PFSK-1 (cell line): ENCODE results near the gene C5orf58.

ENCODE experiments used
- FOXP2 ChIP-seq: optimal IDR thresholded peaks from 2 replicates; pipeline ENCODE3; 2011; ENCODE audit warnings: borderline replicate concordance, control low read depth, inconsistent platforms; ENCODE audit not compliant: insufficient read depth; ENCODE audit errors: extremely low read length, extremely low read depth
- POLR2AphosphoS5 ChIP-seq: IDR thresholded peaks from 2 replicates; pipeline ENCODE4 v1.6.1; 2012; ENCODE audit warnings: low read depth, mild to moderate bottlenecking, control low read depth, low read length, moderate library complexity
- SIN3A ChIP-seq: IDR thresholded peaks from 2 replicates; pipeline ENCODE4 v1.6.1; 2012; ENCODE audit warnings: mild to moderate bottlenecking, low read length, moderate library complexity, borderline replicate concordance; ENCODE audit not compliant: insufficient read depth
- TAF1 ChIP-seq: IDR thresholded peaks from 2 replicates; pipeline ENCODE4 v1.6.1; 2012; ENCODE audit warnings: low read length, control low read depth, borderline replicate concordance; ENCODE audit not compliant: insufficient read depth
- TF ChIP-seq, protein P1 (sequence below), 2 experiments: IDR thresholded peaks; 2 replicates each; pipeline versions ENCODE4 v1.6.1 to v1.8.0; 2011 to 2012; ENCODE audit warnings: low read depth in 2 of 2, low read length in 2 of 2, control low read depth in 1 of 2, inconsistent platforms in 1 of 2, mild to moderate bottlenecking in 1 of 2, moderate library complexity in 1 of 2; ENCODE audit not compliant: insufficient read depth in 1 of 2

Gene C5orf58

DNA sequence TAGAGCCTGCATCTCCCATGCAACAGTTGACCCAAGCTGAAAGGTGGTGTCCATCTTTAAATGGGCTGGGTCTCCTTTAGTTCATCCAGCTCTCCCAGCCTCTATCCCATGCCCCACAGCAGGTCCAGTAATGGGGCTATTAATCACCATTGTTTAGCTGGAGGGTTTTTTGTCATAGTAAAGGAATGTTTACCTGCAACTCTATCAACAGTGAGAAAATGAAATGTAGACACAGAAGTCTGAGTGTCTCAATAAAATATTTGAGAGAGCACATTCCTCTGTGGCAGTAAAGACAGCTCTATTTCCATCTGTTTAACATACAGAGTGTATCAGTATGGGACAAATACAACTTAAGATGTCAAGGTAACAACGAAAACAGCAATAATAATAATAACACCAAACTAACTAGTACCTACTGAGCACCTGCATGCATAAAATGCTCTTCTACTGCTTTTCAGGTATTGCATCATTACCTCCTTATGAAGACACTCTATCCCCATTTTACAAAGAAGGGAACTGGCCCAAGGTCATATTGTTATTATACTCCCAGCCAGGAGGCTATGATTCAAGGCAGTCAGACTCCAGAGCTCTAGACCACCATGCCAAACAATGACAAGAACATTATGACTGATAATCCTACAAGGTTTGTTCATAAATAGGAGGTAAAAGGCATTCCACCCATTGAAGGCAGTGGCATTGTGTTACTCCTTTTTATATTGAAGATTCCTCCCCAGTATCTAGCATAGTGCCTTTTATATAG, 21.0 kb upstream of the C5orf58 start:
- TF ChIP-seq TAF1 (no peak), SIN3A (no peak), POLR2AphosphoS5 (no peak), FOXP2 (no peak)
- TF ChIP-seq, protein P1, sequence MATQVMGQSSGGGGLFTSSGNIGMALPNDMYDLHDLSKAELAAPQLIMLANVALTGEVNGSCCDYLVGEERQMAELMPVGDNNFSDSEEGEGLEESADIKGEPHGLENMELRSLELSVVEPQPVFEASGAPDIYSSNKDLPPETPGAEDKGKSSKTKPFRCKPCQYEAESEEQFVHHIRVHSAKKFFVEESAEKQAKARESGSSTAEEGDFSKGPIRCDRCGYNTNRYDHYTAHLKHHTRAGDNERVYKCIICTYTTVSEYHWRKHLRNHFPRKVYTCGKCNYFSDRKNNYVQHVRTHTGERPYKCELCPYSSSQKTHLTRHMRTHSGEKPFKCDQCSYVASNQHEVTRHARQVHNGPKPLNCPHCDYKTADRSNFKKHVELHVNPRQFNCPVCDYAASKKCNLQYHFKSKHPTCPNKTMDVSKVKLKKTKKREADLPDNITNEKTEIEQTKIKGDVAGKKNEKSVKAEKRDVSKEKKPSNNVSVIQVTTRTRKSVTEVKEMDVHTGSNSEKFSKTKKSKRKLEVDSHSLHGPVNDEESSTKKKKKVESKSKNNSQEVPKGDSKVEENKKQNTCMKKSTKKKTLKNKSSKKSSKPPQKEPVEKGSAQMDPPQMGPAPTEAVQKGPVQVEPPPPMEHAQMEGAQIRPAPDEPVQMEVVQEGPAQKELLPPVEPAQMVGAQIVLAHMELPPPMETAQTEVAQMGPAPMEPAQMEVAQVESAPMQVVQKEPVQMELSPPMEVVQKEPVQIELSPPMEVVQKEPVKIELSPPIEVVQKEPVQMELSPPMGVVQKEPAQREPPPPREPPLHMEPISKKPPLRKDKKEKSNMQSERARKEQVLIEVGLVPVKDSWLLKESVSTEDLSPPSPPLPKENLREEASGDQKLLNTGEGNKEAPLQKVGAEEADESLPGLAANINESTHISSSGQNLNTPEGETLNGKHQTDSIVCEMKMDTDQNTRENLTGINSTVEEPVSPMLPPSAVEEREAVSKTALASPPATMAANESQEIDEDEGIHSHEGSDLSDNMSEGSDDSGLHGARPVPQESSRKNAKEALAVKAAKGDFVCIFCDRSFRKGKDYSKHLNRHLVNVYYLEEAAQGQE (IDR thresholded peaks at IDR 0.05; ENCODE audit: insufficient read depth in 1 of 2, low read depth in 2 of 2, low read length in 2 of 2) = no peak

- no peak for TF ChIP-seq FOXP2
Measured at GRCh38 chr5:170216257-170216864, 16.4 kb upstream of the C5orf58 start.

- TF ChIP-seq, protein P1 (IDR thresholded peaks at IDR 0.05; ENCODE audit: insufficient read depth in 1 of 2, low read depth in 2 of 2, low read length in 2 of 2) = no peak
- no peak for TF ChIP-seq TAF1
- TF ChIP-seq SIN3A = no peak
- no peak for TF ChIP-seq FOXP2
- no peak for TF ChIP-seq POLR2AphosphoS5
Measured at GRCh38 chr5:170217831-170218230, 15.0 kb upstream of the C5orf58 start.

- no peak for TF ChIP-seq TAF1
- no peak for TF ChIP-seq POLR2AphosphoS5
- no peak for TF ChIP-seq SIN3A
- TF ChIP-seq FOXP2 = no peak
- TF ChIP-seq, protein P1 (IDR thresholded peaks at IDR 0.05; ENCODE audit: insufficient read depth in 1 of 2, low read depth in 2 of 2, low read length in 2 of 2) = no peak
Measured at GRCh38 chr5:170218726-170219125, 14.1 kb upstream of the C5orf58 start.

- TF ChIP-seq SIN3A (no peak), POLR2AphosphoS5 (no peak), TAF1 (no peak)
- TF ChIP-seq, protein P1 (IDR thresholded peaks at IDR 0.05; ENCODE audit: insufficient read depth in 1 of 2, low read depth in 2 of 2, low read length in 2 of 2) = no peak
Measured at GRCh38 chr5:170219615-170220014, 13.2 kb upstream of the C5orf58 start.
